A549 (cell line): ENCODE data around the gene NDUFC1. TPM values are rescaled to one million over a fixed set of nuclear protein-coding genes. Genes with fewer than 3 reads are reported as not detected.

Experiments used
- ATAC-seq, 2 experiments: fragments of 200-7000 bp in 1 of 2; fragments of >200 bp in 1 of 2; cut with Nextera tagmentation in 1 of 2; cut with Tn5 transposase in 1 of 2; 3 replicates each; pipeline versions ENCODE4 v1.8.0 to v1.9.1; 2018 to 2020; ENCODE audit warnings: mild to moderate bottlenecking in 1 of 2, moderate library complexity in 1 of 2
- CTCF ChIA-PET: fragments of 300-600 bp; sonication (Branson Sonifier 250); formaldehyde crosslinking; extraction: SDS; loops from one replicate; lab custom pipeline; 2021; ENCODE audit warnings: antibody characterized with exemption, inconsistent platforms; lab: Yijun Ruan, JAX
- POLR2A ChIA-PET: fragments of 350-600 bp; formaldehyde crosslinking; extraction: SDS; loops from one replicate; lab custom pipeline; 2021; ENCODE audit warnings: antibody characterized with exemption, inconsistent platforms; lab: Yijun Ruan, JAX
- DNase-seq, 2 experiments: peaks; one replicate each; pipeline versions ENCODE4 v3.0.0 to v3.0.0-alpha.2; 2011 to 2016; ENCODE audit warnings: low read depth in 1 of 2, low spot score in 1 of 2
- FAIRE-seq: peaks from 2 replicates; lab custom pipeline; 2011; peaks lifted over from hg19 to GRCh38; lab: Jason Lieb, UNC
- H3K27ac ChIP-seq, 2 experiments: fragments of >200 bp; sonication (Bioruptor Twin); formaldehyde crosslinking; 3 replicates each; pipeline ENCODE4 v1.5.1; 2016 to 2017
- H3K4me1 ChIP-seq: fragments of >200 bp; sonication (Bioruptor Twin); formaldehyde crosslinking; 3 replicates; pipeline ENCODE4 v1.6.1; 2016
- H3K4me2 ChIP-seq: fragments of >200 bp; sonication (Bioruptor Twin); formaldehyde crosslinking; 3 replicates; pipeline ENCODE4 v1.6.1; 2016
- H3K4me3 ChIP-seq: fragments of >200 bp; sonication (Bioruptor Twin); formaldehyde crosslinking; 3 replicates; pipeline ENCODE4 v1.5.1; 2016
- H3K9me3 ChIP-seq: fragments of >200 bp; sonication (Bioruptor Twin); formaldehyde crosslinking; 3 replicates; pipeline ENCODE4 v1.6.1; 2016
- CEBPB ChIP-seq, 2 experiments: fragments of >200 bp in 1 of 2; sonication (Bioruptor Twin) in 1 of 2; formaldehyde crosslinking in 1 of 2; IDR thresholded peaks; 2 replicates each; pipeline ENCODE4 v1.6.1; 2012 to 2016
- CHD4 ChIP-seq: fragments of 200-600 bp; sonication (generic); IDR thresholded peaks from 2 replicates; pipeline ENCODE4 v1.6.1; 2016; ENCODE audit warnings: antibody characterized with exemption, mild to moderate bottlenecking, borderline replicate concordance
- EHMT2 ChIP-seq: fragments of 200-600 bp; sonication (generic); IDR thresholded peaks from 2 replicates; pipeline ENCODE4 v1.6.1; 2016; ENCODE audit warnings: antibody characterized with exemption, low read depth, mild to moderate bottlenecking, moderate library complexity
- HDAC2 ChIP-seq: fragments of 200-600 bp; sonication (generic); IDR thresholded peaks from 2 replicates; pipeline ENCODE4 v1.6.1; 2016
- HOXB13 ChIP-seq: fragments of 250-450 bp; sonication (Bioruptor Pico); IDR thresholded peaks from 2 replicates; pipeline ENCODE4 v1.5.0; 2020; ENCODE audit warnings: low read depth, mild to moderate bottlenecking, moderate library complexity
- JUN ChIP-seq, 2 experiments: fragments of >200 bp; sonication (Bioruptor Twin); formaldehyde crosslinking; IDR thresholded peaks; 2 replicates in 1 of 2; 3 replicates in 1 of 2; pipeline ENCODE4 v1.6.1; 2016 to 2017
- KDM5A ChIP-seq: fragments of 200-600 bp; sonication (generic); IDR thresholded peaks from 2 replicates; pipeline ENCODE4 v1.6.1; 2016; ENCODE audit warnings: antibody characterized with exemption, mild to moderate bottlenecking
- MAZ ChIP-seq: fragments of 150-350 bp; IDR thresholded peaks from 2 replicates; pipeline ENCODE4 v1.6.1; 2014; ENCODE audit warnings: antibody characterized with exemption, low read depth, low read length, borderline replicate concordance
- NPAS2 ChIP-seq: fragments of 250-450 bp; sonication (Bioruptor Pico); IDR thresholded peaks from 2 replicates; pipeline ENCODE4 v1.8.0; 2022; ENCODE audit warnings: mild to moderate bottlenecking, moderate library complexity, borderline replicate concordance
- PHF8 ChIP-seq: fragments of 200-600 bp; sonication (generic); IDR thresholded peaks from 2 replicates; pipeline ENCODE4 v1.6.1; 2016; ENCODE audit warnings: low read depth, mild to moderate bottlenecking, antibody characterized with exemption, moderate library complexity, borderline replicate concordance
- POLR2A ChIP-seq: IDR thresholded peaks from 2 replicates; pipeline ENCODE4 v1.6.1; 2012; ENCODE audit warnings: mild to moderate bottlenecking, low read length
- RAD21 ChIP-seq, 2 experiments: fragments of >200 bp in 1 of 2; sonication (Bioruptor Twin) in 1 of 2; formaldehyde crosslinking in 1 of 2; IDR thresholded peaks in 1 of 2; conservative IDR thresholded peaks in 1 of 2; 2 replicates in 1 of 2; 3 replicates in 1 of 2; pipeline ENCODE4 v1.6.1; 2012 to 2018; ENCODE audit warnings: inconsistent platforms in 1 of 2
- SMC3 ChIP-seq: fragments of >200 bp; sonication (Bioruptor Twin); formaldehyde crosslinking; IDR thresholded peaks from 3 replicates; pipeline ENCODE4 v1.6.1; 2018; ENCODE audit warnings: inconsistent platforms
- TFCP2L1 ChIP-seq: fragments of 250-450 bp; sonication (Bioruptor Pico); IDR thresholded peaks from 2 replicates; pipeline ENCODE4 v1.5.0; 2021; ENCODE audit warnings: mild to moderate bottlenecking
- TP53 ChIP-seq: fragments of 250-450 bp; sonication (Bioruptor Pico); IDR thresholded peaks from 2 replicates; pipeline ENCODE4 v1.5.0; 2021; ENCODE audit warnings: mild to moderate bottlenecking, moderate library complexity
- USF2 ChIP-seq: fragments of 450-650 bp; IDR thresholded peaks from 2 replicates; pipeline ENCODE4 v1.6.1; 2014; ENCODE audit warnings: antibody characterized with exemption
- ZNF302 ChIP-seq: fragments of 250-450 bp; sonication (Bioruptor Pico); IDR thresholded peaks from 2 replicates; pipeline ENCODE4 v1.9.0; 2021; ENCODE audit warnings: inconsistent platforms, mild to moderate bottlenecking, moderate library complexity
- WGBS: methylation state at CpG from one replicate; pipeline ENCODE4 v1.1.6; 2017; ENCODE audit errors: missing lambda C conversion rate; 5-methylcytosine and 5-hydroxymethylcytosine counted together
- polyA plus RNA-seq, 4 experiments: library from polyadenylated mRNA; depleted of rRNA in 3 of 4; stranded (reverse); fragments of >200 nt; fragmentation: RNase III in 1 of 4; extraction: RNeasy Plus Mini Kit Qiagen cat#74134 plus additional on column Dnase treatment in 1 of 4; gene quantifications; 2 replicates in 3 of 4; 3 replicates in 1 of 4; pipeline ENCODE4 v1.2.3, GENCODE V29; 2011 to 2017
- TF ChIP-seq, protein P1 (sequence below): fragments of >200 bp; sonication (Bioruptor Twin); formaldehyde crosslinking; IDR thresholded peaks from 3 replicates; pipeline ENCODE4 v1.5.1; 2016
- TF ChIP-seq, protein P2 (sequence below): IDR thresholded peaks from 2 replicates; pipeline ENCODE4 v1.6.1; 2012
- TF ChIP-seq, protein P3 (sequence below): fragments of 200-600 bp; sonication (generic); IDR thresholded peaks from 2 replicates; pipeline ENCODE4 v1.6.1; 2016; ENCODE audit warnings: antibody characterized with exemption, mild to moderate bottlenecking, moderate library complexity
- TF ChIP-seq, protein P4 (sequence below): fragments of >200 bp; sonication (Bioruptor Twin); formaldehyde crosslinking; IDR thresholded peaks from 3 replicates; pipeline ENCODE4 v1.6.1; 2016
- TF ChIP-seq, protein P5 (sequence below): IDR thresholded peaks from 2 replicates; pipeline ENCODE4 v1.6.1; 2012; ENCODE audit warnings: low read depth, borderline replicate concordance

The NDUFC1 gene
- polyA plus RNA-seq, 2 of the 4 experiments (the other 2 are of a cell fraction) = 63.3 to 111 TPM

DNA sequence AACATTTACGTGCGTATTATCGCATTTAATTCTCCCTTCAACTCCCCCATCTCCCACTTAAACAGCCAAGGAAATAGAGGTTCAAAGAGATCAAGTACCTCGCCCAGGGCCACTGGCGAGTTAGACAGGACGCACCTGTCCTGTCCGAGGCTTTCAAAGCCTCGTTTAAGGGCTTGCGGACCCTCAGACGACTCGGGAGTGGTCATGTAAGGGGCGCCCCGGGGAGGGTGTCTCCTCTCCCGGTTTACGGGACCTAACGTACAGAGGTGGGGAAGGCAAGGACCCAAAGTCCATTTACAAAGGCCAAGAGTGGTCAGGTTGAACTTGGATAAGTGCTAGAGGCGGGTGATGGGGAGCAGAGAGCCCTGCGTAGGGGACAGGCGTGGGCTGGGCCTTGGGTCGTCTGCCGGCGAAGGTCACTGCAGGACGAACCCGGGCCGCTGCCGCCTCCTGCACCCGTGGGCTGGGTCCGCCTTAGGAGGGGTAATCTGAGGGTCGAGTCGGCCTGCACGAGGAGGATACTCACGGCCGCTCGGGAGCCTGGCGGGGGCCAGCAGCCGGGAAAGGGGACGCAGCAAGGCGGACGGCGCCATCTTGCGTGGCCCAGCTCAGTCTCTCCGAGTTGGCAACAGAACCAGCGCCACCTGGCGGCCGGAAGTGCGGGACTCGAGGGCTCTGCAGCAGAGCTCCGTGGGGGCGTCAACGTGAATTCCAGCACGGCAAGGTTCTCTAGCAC is 6.9 kb downstream of the NDUFC1 start:
- Histone ChIP-seq H3K4me2 (peak overlapping the region; percentile 86), H3K4me1 (peaks cover 17% of the 10 kb centered on the region; the same call in 2 of the 3 replicates), H3K27ac (peak overlapping the region; percentile 88 to 99), H3K9me3 (no peaks in the 10 kb centered on the region), H3K4me3 (peak overlapping the region; percentile 59)
- DNase-seq (peak; percentile 72 to 88), FAIRE-seq (no peak), ATAC-seq (peak; percentile 97 to 99)
- ChIA-PET POLR2A (interaction anchor here (0.6 to 1.9 kb wide), 5 partner anchors 8 to 265 kb away, joined by 3 to 13 read pairs (median 4); partner anchors contain the start of gene ELF2), CTCF (interaction anchor here (0.6 to 2.8 kb wide), 36 partner anchors 10 to 265 kb away, joined by 3 to 23 read pairs (median 4); partner anchors contain the start of gene MGARP)
- 1% methylated on average over 26 of the region's 51 CpGs for WGBS
- TF ChIP-seq, protein P1, sequence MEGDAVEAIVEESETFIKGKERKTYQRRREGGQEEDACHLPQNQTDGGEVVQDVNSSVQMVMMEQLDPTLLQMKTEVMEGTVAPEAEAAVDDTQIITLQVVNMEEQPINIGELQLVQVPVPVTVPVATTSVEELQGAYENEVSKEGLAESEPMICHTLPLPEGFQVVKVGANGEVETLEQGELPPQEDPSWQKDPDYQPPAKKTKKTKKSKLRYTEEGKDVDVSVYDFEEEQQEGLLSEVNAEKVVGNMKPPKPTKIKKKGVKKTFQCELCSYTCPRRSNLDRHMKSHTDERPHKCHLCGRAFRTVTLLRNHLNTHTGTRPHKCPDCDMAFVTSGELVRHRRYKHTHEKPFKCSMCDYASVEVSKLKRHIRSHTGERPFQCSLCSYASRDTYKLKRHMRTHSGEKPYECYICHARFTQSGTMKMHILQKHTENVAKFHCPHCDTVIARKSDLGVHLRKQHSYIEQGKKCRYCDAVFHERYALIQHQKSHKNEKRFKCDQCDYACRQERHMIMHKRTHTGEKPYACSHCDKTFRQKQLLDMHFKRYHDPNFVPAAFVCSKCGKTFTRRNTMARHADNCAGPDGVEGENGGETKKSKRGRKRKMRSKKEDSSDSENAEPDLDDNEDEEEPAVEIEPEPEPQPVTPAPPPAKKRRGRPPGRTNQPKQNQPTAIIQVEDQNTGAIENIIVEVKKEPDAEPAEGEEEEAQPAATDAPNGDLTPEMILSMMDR = peak; percentile 76
- TF ChIP-seq KDM5A (peak; percentile 70; the same call in 1 of the 2 replicates), NPAS2 (CRISPR knock-in tag) (no peak), PHF8 (peak; percentile 70; the same call in 1 of the 2 replicates), RAD21 (conservative IDR thresholded peaks at IDR 0.05 in 1 of 2, IDR thresholded peaks at IDR 0.05 in 1 of 2) (peak; percentile 71 to 77), POLR2A (peak; percentile 65), HOXB13 (CRISPR knock-in tag) (no peak), CEBPB (IDR thresholded peaks at IDR 0.05) (no peak), TFCP2L1 (CRISPR knock-in tag) (no peak), EHMT2 (no peak), TP53 (CRISPR knock-in tag) (no peak), CHD4 (no peak), USF2 (no peak), JUN (IDR thresholded peaks at IDR 0.05) (peak in 1 of 2 experiments; percentile 61; a peak in 2 of 5 replicates), HDAC2 (no peak), ZNF302 (no peak), MAZ (no peak), SMC3 (peak; percentile 81)
- TF ChIP-seq, protein P2, sequence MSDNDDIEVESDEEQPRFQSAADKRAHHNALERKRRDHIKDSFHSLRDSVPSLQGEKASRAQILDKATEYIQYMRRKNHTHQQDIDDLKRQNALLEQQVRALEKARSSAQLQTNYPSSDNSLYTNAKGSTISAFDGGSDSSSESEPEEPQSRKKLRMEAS = 0 out of 2 replicates have a peak, but pooled peaks have one; percentile 48
- TF ChIP-seq, protein P3, sequence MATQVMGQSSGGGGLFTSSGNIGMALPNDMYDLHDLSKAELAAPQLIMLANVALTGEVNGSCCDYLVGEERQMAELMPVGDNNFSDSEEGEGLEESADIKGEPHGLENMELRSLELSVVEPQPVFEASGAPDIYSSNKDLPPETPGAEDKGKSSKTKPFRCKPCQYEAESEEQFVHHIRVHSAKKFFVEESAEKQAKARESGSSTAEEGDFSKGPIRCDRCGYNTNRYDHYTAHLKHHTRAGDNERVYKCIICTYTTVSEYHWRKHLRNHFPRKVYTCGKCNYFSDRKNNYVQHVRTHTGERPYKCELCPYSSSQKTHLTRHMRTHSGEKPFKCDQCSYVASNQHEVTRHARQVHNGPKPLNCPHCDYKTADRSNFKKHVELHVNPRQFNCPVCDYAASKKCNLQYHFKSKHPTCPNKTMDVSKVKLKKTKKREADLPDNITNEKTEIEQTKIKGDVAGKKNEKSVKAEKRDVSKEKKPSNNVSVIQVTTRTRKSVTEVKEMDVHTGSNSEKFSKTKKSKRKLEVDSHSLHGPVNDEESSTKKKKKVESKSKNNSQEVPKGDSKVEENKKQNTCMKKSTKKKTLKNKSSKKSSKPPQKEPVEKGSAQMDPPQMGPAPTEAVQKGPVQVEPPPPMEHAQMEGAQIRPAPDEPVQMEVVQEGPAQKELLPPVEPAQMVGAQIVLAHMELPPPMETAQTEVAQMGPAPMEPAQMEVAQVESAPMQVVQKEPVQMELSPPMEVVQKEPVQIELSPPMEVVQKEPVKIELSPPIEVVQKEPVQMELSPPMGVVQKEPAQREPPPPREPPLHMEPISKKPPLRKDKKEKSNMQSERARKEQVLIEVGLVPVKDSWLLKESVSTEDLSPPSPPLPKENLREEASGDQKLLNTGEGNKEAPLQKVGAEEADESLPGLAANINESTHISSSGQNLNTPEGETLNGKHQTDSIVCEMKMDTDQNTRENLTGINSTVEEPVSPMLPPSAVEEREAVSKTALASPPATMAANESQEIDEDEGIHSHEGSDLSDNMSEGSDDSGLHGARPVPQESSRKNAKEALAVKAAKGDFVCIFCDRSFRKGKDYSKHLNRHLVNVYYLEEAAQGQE = no peak
- TF ChIP-seq, protein P4, sequence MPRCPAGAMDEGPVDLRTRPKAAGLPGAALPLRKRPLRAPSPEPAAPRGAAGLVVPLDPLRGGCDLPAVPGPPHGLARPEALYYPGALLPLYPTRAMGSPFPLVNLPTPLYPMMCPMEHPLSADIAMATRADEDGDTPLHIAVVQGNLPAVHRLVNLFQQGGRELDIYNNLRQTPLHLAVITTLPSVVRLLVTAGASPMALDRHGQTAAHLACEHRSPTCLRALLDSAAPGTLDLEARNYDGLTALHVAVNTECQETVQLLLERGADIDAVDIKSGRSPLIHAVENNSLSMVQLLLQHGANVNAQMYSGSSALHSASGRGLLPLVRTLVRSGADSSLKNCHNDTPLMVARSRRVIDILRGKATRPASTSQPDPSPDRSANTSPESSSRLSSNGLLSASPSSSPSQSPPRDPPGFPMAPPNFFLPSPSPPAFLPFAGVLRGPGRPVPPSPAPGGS = no peak
- TF ChIP-seq, protein P5, sequence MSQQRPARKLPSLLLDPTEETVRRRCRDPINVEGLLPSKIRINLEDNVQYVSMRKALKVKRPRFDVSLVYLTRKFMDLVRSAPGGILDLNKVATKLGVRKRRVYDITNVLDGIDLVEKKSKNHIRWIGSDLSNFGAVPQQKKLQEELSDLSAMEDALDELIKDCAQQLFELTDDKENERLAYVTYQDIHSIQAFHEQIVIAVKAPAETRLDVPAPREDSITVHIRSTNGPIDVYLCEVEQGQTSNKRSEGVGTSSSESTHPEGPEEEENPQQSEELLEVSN = no peak
